Adrenal gland (tissue), 5 donors: ENCODE data around the gene ZNF414.

Experiments used
- POLR2A ChIP-seq, 2 donors: fragments of 450-650 bp; IDR thresholded peaks; one replicate each; pipeline ENCODE4 v1.6.1; 2017; ENCODE audit warnings: antibody characterized with exemption in 2 of 2, mild to moderate bottlenecking in 2 of 2, moderate library complexity in 1 of 2
- TF ChIP-seq, protein P1 (sequence below), 6 experiments: fragments of 450-650 bp in 4 of 6; fragments of 200-600 bp in 2 of 6; sonication (generic) in 1 of 6; IDR thresholded peaks; 1 replicate in 5 of 6; 2 replicates in 1 of 6; pipeline versions ENCODE4 v1.5.1 to v1.8.0; 2016 to 2021; ENCODE audit warnings: antibody characterized with exemption in 6 of 6, mild to moderate bottlenecking in 2 of 6, moderate library complexity in 1 of 6
- donor health status: DM: no; HTN: no; CAD: no.

DNA sequence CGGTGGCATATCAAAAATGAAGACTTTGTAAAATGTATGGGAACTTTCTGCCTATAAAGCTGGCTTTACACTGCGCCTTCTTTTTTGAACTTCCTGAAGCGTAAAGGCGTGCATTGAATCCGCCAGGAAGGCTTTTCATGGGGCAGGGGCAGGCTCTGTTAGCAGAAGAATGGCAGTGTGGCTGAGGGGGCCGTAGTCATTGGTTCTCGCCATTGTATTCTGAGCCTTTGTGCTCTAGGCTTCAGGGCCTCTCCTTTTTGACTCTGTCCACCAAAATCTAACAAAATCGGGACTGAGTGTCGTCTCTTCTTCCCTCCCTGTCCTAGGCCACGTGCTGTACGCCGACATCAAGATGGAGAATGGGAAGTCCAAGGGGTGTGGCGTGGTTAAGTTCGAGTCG, 25.6 kb downstream of the ZNF414 start:
- TF ChIP-seq, protein P1, sequence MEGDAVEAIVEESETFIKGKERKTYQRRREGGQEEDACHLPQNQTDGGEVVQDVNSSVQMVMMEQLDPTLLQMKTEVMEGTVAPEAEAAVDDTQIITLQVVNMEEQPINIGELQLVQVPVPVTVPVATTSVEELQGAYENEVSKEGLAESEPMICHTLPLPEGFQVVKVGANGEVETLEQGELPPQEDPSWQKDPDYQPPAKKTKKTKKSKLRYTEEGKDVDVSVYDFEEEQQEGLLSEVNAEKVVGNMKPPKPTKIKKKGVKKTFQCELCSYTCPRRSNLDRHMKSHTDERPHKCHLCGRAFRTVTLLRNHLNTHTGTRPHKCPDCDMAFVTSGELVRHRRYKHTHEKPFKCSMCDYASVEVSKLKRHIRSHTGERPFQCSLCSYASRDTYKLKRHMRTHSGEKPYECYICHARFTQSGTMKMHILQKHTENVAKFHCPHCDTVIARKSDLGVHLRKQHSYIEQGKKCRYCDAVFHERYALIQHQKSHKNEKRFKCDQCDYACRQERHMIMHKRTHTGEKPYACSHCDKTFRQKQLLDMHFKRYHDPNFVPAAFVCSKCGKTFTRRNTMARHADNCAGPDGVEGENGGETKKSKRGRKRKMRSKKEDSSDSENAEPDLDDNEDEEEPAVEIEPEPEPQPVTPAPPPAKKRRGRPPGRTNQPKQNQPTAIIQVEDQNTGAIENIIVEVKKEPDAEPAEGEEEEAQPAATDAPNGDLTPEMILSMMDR (IDR thresholded peaks at IDR 0.05) = no peak
- TF ChIP-seq POLR2A (IDR thresholded peaks at IDR 0.05) = no peak
